Stimulated activated CD8-positive, alpha-beta memory T cell treated with anti-CD3 and anti-CD28 coated beads, Interleukin-4, amount 100 ng/mL, for 24 hours (primary cell): ENCODE data around the gene TOX3.

Source experiments
- DNase-seq: peaks from one replicate; pipeline ENCODE4 v3.0.0-alpha.2; 2020; ENCODE audit warnings: low read depth

TOX3 gene

DNA sequence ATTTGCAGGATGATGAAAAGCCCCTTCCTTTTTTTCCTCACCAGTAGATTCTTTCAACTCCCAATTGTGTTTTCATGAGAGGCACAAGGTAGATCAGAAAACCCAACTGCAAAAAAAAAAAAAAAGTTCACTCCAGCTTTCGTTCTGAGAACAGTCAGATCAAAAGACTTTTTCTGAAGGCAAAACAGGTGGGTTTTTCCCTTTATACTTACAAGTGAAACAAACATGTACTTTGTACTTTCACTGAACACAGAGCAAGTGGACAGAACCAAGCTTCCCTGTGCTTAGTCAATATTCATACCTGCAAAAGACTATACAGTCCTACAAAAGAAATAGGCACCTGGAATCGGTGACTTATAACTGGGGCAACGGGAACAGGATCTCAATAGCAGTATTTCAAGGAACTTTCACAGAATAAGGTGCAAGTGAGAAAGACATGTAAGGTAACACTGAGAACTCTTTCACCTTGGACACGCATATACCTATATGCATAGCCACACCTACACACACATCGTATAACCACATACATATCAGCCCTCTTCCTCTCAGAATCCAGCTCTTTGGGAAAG is 54.1 kb downstream of the TOX3 start:
- no peak for DNase-seq

- DNase-seq, result no peak
Observed at GRCh38 chr16:52491216-52491615, 55.7 kb downstream of the TOX3 start.

GRCh38 chr16:52489894-52490293 is 57.0 kb downstream of the TOX3 start:
- no peak for DNase-seq

DNA sequence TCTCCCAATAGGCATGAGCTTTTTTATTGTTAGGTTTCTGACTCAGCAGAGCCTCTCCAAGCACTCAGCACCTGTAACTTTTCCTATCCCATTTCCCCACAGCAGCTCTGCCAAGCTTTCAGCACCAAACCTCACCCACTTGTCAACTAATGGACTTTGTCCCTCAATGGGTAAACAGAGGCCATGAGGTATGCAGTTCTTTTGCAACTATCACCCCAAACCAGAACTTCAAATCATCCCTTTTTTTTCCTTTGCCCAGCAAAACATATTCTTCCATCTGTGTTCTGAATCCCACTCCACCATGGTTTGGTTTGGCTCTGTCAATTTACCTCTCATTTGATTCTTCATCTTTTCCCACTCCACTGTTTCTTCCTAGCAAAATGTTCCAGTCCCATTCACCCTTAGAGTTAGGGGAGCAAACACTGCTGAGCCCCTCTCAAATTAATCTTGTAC is 58.1 kb downstream of the TOX3 start:
- DNase-seq, result no peak

DNA sequence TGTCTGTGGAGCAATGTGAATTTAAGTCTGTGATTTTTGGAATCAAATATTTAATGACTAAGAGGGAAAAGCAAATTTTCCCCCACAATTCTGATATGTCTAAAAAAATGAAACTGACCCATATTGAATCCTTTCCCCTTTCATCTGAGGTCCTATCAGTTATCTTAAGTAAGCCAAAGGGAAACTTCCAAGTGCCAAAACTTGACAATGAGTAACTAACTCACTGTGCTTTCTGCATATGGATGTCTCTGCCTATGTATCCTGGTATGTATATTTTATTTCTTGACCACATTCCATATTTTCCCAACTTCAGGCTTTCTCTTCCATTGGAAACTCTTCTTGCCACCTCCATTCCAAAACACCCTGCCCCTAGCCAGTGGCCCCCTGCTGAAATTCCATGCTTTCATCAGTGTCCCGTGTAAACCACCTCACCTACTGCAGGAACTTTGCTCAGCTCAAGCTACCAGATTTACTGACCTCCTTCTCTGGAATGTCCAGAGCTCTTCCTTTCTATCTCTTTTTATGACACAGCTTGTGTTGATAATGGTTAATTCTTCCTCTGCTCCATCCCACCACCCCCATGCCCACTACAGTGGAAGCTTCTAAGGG is 59.0 kb downstream of the TOX3 start:
- DNase-seq, result no peak

GRCh38 chr16:52480237-52480636 is 66.7 kb downstream of the TOX3 start:
- DNase-seq, result no peak

DNA sequence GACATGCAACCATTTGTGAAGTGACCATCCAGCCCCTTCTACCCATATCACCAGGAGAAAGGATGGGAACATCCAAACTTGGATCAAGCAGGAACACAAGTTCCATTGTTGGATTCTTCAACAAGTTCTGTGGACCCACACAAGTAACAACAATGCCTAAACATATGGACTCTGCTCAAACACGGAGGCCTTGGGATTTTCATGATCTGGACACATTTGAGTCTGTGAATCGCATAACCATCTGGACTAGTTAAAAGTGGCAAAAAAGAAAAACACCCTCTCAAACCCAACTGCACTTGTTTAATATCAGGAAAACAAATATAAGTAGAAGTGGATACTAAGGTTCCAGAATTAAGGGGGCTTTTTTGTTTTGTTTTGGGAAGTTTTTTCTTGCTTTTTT is 70.8 kb downstream of the TOX3 start:
- DNase-seq, result no peak

DNA sequence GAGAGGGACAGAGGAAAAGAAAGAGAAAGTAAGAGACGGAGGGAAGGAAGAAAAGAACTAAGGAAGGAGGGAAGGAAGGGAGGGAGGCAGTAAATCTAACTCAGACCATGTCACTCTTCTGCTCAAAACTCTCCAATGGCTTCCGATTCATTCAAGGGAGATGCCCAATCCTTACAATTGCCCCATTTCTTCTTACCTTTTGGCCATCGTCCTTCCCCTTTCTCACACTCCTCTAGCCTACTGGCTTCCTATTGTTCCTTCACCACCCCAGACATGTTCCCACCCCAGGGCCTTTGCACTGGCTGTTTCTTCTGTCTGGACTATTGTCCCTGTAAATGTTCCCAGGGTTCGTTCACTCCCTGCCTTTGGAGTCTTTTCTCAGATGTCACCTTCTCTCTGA is 72.3 kb downstream of the TOX3 start:
- no peak for DNase-seq

DNA sequence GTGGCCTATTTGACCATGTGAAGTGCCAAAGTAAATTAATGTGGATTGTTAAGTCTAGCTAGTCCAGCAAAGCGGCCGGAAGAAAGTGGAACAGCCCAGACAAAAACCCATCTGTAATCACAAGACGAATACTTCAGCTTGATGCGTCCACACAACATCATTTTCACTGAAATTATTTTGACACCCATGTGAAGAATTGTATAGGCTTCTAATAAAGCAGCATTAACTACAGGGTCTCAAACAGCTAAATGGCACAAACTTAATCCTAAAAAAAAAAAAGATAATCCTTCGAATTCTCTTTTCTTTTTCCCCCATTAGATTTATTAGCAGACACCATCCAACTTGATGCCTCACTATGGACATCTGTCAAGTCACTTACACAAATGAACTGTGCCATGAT is 73.8 kb downstream of the TOX3 start:
- DNase-seq, result no peak

DNA sequence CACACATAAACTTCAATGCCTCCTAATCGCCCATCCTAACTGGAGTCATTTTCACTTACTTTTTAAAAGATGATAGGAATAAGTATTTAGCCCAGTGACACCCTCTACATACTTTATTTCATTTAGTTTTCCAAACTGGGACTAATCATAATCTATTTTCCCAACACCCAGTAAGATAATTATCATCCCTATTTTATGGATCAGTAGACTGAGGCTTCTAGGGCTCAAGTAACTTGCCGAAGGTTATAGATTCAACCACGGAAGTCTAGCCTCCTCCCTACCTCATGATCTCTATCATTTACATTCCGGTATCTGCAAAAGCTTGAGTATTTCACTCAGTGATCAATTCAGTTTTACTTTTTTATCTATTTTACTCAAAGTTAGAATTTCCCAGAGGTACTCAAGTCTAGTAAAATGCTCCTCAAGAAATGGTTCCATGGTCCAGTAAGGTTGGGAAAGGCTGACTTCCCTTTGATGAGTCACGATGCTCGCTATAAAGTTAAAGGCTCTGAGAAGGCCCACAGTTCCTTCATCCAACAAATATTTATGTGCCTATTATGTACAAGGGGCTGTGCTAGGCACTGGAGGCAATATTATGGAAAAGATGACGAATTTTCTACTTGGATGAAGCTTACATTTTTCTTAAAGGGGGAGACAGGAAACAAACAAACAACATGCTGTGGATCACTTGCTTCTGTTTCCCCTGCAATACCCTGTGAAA is 75.1 kb downstream of the TOX3 start:
- no peak for DNase-seq

GRCh38 chr16:52470585-52470984 is 76.4 kb downstream of the TOX3 start:
- DNase-seq, result no peak

DNA sequence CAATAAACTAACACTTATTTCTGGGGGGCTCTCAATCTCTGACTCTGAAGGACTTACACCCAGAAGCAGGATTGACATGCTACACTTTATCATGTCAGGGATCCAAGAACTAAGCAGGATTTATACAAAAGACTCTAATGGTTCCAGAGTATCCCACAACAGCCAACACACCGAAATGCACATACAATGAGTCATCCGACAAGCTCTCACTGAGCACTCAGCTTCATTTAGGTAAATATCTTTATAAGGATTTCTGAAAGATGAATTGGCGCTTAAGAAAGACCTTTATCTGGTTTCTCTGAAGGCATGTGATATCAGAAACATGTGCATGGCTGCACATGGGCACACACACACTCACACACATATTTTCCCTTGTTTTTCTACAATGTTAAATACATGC is 77.2 kb downstream of the TOX3 start:
- DNase-seq, result no peak

DNA sequence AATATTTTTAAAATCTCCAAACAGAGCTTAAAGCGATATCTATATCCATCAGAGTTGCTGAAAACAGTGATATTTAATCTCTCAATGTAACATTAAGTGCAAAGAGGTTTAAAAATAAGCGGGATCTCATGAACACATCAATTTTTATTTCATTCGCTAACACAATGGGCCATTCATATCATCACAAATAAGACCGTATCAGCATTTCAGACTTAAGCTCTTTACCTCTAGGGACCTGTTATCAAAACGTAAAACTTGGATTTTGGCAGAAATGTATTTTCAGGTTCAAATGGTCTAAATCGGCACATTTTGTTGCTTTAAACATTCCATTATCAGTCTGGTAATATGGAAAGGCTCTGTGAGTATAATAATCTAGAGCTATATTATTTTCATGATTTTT is 77.9 kb downstream of the TOX3 start:
- no peak for DNase-seq

- no peak for DNase-seq
Observed at GRCh38 chr16:52467753-52468152, 79.2 kb downstream of the TOX3 start.

- DNase-seq, result no peak
Observed at GRCh38 chr16:52466994-52467393, 79.9 kb downstream of the TOX3 start.

GRCh38 chr16:52465711-52466267 is 81.2 kb downstream of the TOX3 start:
- no peak for DNase-seq

- no peak for DNase-seq
Observed at GRCh38 chr16:52463904-52464303, 83.0 kb downstream of the TOX3 start.

GRCh38 chr16:52462816-52463215 is 84.1 kb downstream of the TOX3 start:
- DNase-seq, result no peak

GRCh38 chr16:52460639-52461178 is 86.2 kb downstream of the TOX3 start:
- no peak for DNase-seq

- DNase-seq, result no peak
Observed at GRCh38 chr16:52456368-52456767, 90.6 kb downstream of the TOX3 start.

- DNase-seq, result no peak
Observed at GRCh38 chr16:52455549-52456277, 91.2 kb downstream of the TOX3 start.

DNA sequence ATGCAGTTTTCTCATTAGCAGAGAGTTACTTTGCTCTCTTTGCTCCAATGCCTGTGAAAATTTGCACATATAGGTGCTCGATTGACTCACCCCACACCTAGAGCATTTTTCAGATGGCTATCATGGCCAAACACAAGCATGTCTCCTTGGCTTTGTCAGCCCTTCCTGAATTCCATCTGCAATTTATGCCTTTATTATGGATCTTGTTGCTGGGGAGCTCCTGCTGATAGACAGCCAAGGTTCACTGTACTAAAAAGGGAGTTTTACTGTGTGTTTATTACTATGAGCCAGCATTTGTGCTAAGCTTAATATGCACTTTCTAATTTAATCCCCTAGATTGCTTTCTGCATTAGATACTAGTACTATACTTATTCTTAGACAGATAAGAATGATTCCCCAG is 93.3 kb downstream of the TOX3 start:
- DNase-seq, result no peak
